Neural cell (in vitro differentiated cells): ENCODE data around the gene DYNC2LI1. TPM values are rescaled to one million over a fixed set of nuclear protein-coding genes. Genes with fewer than 3 reads are reported as not detected.

Source experiments
- H2AFZ ChIP-seq: fragments of 200-600, 300-800 bp; sonication (generic), shearing (Covaris generic); 2 replicates; pipeline ENCODE4 v1.6.0; 2014; ENCODE audit warnings: low read depth, mild to moderate bottlenecking, antibody characterized with exemption, low read length, moderate library complexity
- H3F3A ChIP-seq: fragments of 200-600 bp; shearing (Covaris generic); 2 replicates; pipeline ENCODE4 v1.6.1; 2016; ENCODE audit warnings: mild to moderate bottlenecking, moderate library complexity, mixed read lengths, antibody characterized with exemption, low read length; ENCODE audit not compliant: insufficient read depth, poor library complexity, severe bottlenecking
- H3K27ac ChIP-seq: fragments of 200-600, 300-800 bp; sonication (generic), shearing (Covaris generic); 2 replicates; pipeline ENCODE4 v1.5.1; 2014; ENCODE audit warnings: mild to moderate bottlenecking, low read length, moderate library complexity
- H3K27me3 ChIP-seq: fragments of 300-800, 200-600 bp; sonication (generic), shearing (Covaris generic); 2 replicates; pipeline ENCODE4 v1.6.0; 2014; ENCODE audit warnings: mild to moderate bottlenecking, low read depth, low read length, moderate library complexity; ENCODE audit not compliant: insufficient read depth
- H3K36me3 ChIP-seq: fragments of 300-800, 200-600 bp; sonication (generic), shearing (Covaris generic); 2 replicates; pipeline ENCODE4 v1.5.1; 2014; ENCODE audit warnings: mild to moderate bottlenecking, antibody characterized with exemption, low read length, moderate library complexity; ENCODE audit not compliant: insufficient read depth
- H3K4me2 ChIP-seq: fragments of 300-800, 200-600 bp; sonication (generic), shearing (Covaris generic); 2 replicates; pipeline ENCODE4 v1.6.0; 2014; ENCODE audit warnings: mild to moderate bottlenecking, low read length
- H3K4me3 ChIP-seq: fragments of 300-800, 200-600 bp; sonication (generic), shearing (Covaris generic); 2 replicates; pipeline ENCODE4 v1.5.1; 2014; ENCODE audit warnings: mild to moderate bottlenecking, low read length, moderate library complexity
- H3K79me2 ChIP-seq: fragments of 200-600 bp; shearing (Covaris generic); replicated peaks from 2 replicates; pipeline ENCODE4 v1.6.0; 2014; ENCODE audit warnings: mild to moderate bottlenecking, low read length, moderate library complexity; ENCODE audit not compliant: insufficient read depth
- H3K9ac ChIP-seq: fragments of 300-800, 200-600 bp; sonication (generic), shearing (Covaris generic); 2 replicates; pipeline ENCODE4 v1.6.1; 2016; ENCODE audit warnings: mild to moderate bottlenecking, low read length, mixed read lengths
- H3K9me2 ChIP-seq: fragments of 200-600 bp; shearing (Covaris generic); 2 replicates; pipeline ENCODE4 v1.6.1; 2016; ENCODE audit warnings: mild to moderate bottlenecking, low read length, mixed read lengths; ENCODE audit not compliant: insufficient read depth
- H3K9me3 ChIP-seq: fragments of 200-600, 300-800 bp; sonication (generic), shearing (Covaris generic); 2 replicates; pipeline ENCODE4 v1.6.1; 2016; ENCODE audit warnings: mild to moderate bottlenecking, mixed run types, low read length, moderate library complexity, mixed read lengths
- H4K20me1 ChIP-seq: fragments of 200-600 bp; shearing (Covaris generic); 2 replicates; pipeline ENCODE4 v1.6.1; 2016; ENCODE audit warnings: mild to moderate bottlenecking, mixed run types; ENCODE audit not compliant: insufficient read depth
- CTCF ChIP-seq: fragments of 450-650 bp; IDR thresholded peaks from 2 replicates; pipeline ENCODE4 v1.5.1; 2014; ENCODE audit warnings: antibody characterized with exemption, mild to moderate bottlenecking, moderate library complexity; ENCODE audit not compliant: poor library complexity, severe bottlenecking
- EP300 ChIP-seq: fragments of 450-650 bp; conservative IDR thresholded peaks from 2 replicates; pipeline ENCODE4 v1.6.1; 2014; ENCODE audit warnings: antibody characterized with exemption, mild to moderate bottlenecking, moderate library complexity; ENCODE audit not compliant: poor library complexity, severe bottlenecking
- EZH2 ChIP-seq: fragments of 200-600, 300-800 bp; shearing (Covaris generic), sonication (generic); IDR thresholded peaks from 2 replicates; pipeline ENCODE4 v1.6.1; 2014; ENCODE audit warnings: antibody characterized with exemption, low read length, borderline replicate concordance, mild to moderate bottlenecking; ENCODE audit not compliant: insufficient read depth, poor library complexity, severe bottlenecking
- MXI1 ChIP-seq: fragments of 450-650 bp; conservative IDR thresholded peaks from 2 replicates; pipeline ENCODE4 v1.6.1; 2014; ENCODE audit warnings: antibody characterized with exemption, mild to moderate bottlenecking; ENCODE audit not compliant: poor library complexity, severe bottlenecking
- POLR2AphosphoS5 ChIP-seq: IDR thresholded peaks from 2 replicates; pipeline ENCODE4 v1.6.1; 2012
- RAD21 ChIP-seq: fragments of 450-650 bp; conservative IDR thresholded peaks from 2 replicates; pipeline ENCODE4 v1.6.1; 2014; ENCODE audit warnings: antibody characterized with exemption, mild to moderate bottlenecking, moderate library complexity
- REST ChIP-seq: IDR thresholded peaks from 2 replicates; pipeline ENCODE4 v1.6.1; 2012; ENCODE audit warnings: borderline replicate concordance
- SMC3 ChIP-seq: fragments of 450-650 bp; conservative IDR thresholded peaks from 2 replicates; pipeline ENCODE4 v1.6.1; 2014; ENCODE audit warnings: antibody characterized with exemption, mild to moderate bottlenecking, moderate library complexity; ENCODE audit not compliant: poor library complexity
- TAF1 ChIP-seq: IDR thresholded peaks from 2 replicates; pipeline ENCODE4 v1.6.1; 2012; ENCODE audit warnings: low read depth
- polyA plus RNA-seq: library from polyadenylated mRNA; depleted of rRNA; stranded (reverse); fragments of >200 nt; gene quantifications from 2 replicates; pipeline ENCODE4 v1.2.3, GENCODE V29; 2014

Gene DYNC2LI1
- polyA plus RNA-seq, 1 donor from 2014 or later = 80.6 TPM

GRCh38 chr2:43826305-43827250 is 52.7 kb downstream of the DYNC2LI1 start:
- Histone ChIP-seq H3K4me2 (no peak overlapping the region), H3K27ac (no peak overlapping the region), H3K4me3 (no peak overlapping the region), H3F3A (no peaks in the 10 kb centered on the region), H3K27me3 (no peaks in the 10 kb centered on the region), H4K20me1 (no peaks in the 10 kb centered on the region), H3K36me3 (no peaks in the 10 kb centered on the region), H3K9me3 (no peaks in the 10 kb centered on the region), H3K79me2 (no peaks in the 10 kb centered on the region), H2AFZ (no peak overlapping the region), H3K9ac (no peak overlapping the region), H3K9me2 (no peaks in the 10 kb centered on the region)
- TF ChIP-seq CTCF (no peak), RAD21 (no peak), POLR2AphosphoS5 (no peak), SMC3 (no peak)

DNA sequence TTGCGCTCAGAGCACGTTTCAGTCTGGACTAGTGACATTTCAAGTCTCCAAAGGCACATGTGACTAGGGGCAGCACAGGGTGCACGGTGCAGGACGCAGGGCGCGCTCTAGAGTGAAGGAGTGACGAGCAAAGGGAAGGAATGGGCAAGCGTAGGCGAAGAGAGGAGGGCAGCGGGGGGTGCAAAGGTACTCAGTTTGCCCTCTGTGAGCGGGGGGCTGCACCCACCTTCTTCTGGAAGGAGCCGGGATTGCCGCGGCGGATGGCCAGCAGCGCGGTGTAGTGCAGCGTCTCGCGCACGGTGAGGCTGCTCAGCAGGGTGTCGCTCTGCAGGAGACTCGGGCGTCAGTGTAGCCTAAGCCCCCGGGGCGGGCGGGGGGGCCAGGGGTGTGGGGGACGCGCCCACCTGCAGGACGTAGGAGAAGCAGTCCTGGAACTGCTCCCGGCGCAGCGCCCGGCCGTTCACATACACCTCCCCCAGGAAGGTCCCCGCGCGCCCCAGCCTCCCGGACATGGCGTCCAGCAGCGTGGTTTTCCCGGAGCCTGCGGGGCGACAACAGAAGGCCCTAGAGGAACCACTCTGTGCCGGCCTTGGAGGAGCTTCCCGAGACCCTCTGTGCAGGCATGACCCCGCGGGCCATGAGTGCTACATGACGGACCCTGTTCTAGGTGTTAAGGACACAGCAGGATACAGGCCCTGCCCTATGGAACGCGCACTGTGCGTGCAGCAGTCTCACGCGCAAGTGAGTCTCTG is 57.9 kb downstream of the DYNC2LI1 start:
- Histone ChIP-seq H3K27me3 (no peaks in the 10 kb centered on the region), H3K9ac (no peak overlapping the region), H3K79me2 (no peaks in the 10 kb centered on the region), H3K4me2 (no peak overlapping the region), H2AFZ (no peak overlapping the region), H3K36me3 (no peaks in the 10 kb centered on the region), H3K9me2 (no peaks in the 10 kb centered on the region), H3F3A (no peaks in the 10 kb centered on the region), H4K20me1 (no peaks in the 10 kb centered on the region), H3K9me3 (no peaks in the 10 kb centered on the region), H3K27ac (no peak overlapping the region), H3K4me3 (no peak overlapping the region)
- TF ChIP-seq RAD21 = no peak
- TF ChIP-seq MXI1 = no peak
- TF ChIP-seq CTCF = no peak
- no peak for TF ChIP-seq TAF1
- TF ChIP-seq EP300 = no peak
- TF ChIP-seq REST = no peak
- no peak for TF ChIP-seq SMC3
- no peak for TF ChIP-seq EZH2
- no peak for TF ChIP-seq POLR2AphosphoS5
